H4 (cell line): ENCODE measurements around the gene ACADS. TPM values are rescaled to one million over a fixed set of nuclear protein-coding genes. Genes with fewer than 3 reads are reported as not detected.

Experiments
- total RNA-seq: library from RNA; depleted of rRNA; stranded (reverse); fragments of >200 nt; shearing (Covaris generic); gene quantifications from 2 replicates; pipeline ENCODE4 v1.2.3, GENCODE V29; 2014; rRNA removed

Gene ACADS
- total RNA-seq, 1 experiment from 2014 or later, result 7.4 TPM

Other genes starting within 250 kb of the ACADS start
- 538 and 559 TPM in 2 replicates for gene DYNLL1, start 229.7 kb upstream of the ACADS start, total RNA-seq
- gene COQ5, start 196.7 kb upstream of the ACADS start, total RNA-seq, result 47.9 and 50.9 TPM in 2 replicates
- 59.4 and 74.9 TPM in 2 replicates for gene RNF10, start 191.5 kb upstream of the ACADS start, total RNA-seq
- gene POP5, start 144.4 kb upstream of the ACADS start, total RNA-seq, result 71.1 and 77.5 TPM in 2 replicates
- not detected in 2 replicates for gene CABP1, start 85.2 kb upstream of the ACADS start, total RNA-seq
- gene MLEC, start 38.7 kb upstream of the ACADS start, total RNA-seq, result 136 and 137 TPM in 2 replicates
- 14.3 and 14.4 TPM in 2 replicates for gene UNC119B, start 15.4 kb upstream of the ACADS start, total RNA-seq
- 4.0 and 4.7 TPM in 2 replicates for gene SPPL3, start 178.5 kb downstream of the ACADS start, total RNA-seq